A549 (cell line): ENCODE data around the gene CAMSAP1. TPM values are rescaled to one million over a fixed set of nuclear protein-coding genes. Genes with fewer than 3 reads are reported as not detected.

Experiments
- ATAC-seq, 2 experiments: fragments of 200-7000 bp in 1 of 2; fragments of >200 bp in 1 of 2; cut with Nextera tagmentation in 1 of 2; cut with Tn5 transposase in 1 of 2; 3 replicates each; pipeline versions ENCODE4 v1.8.0 to v1.9.1; 2018 to 2020; ENCODE audit warnings: mild to moderate bottlenecking in 1 of 2, moderate library complexity in 1 of 2
- CTCF ChIA-PET: fragments of 300-600 bp; sonication (Branson Sonifier 250); formaldehyde crosslinking; extraction: SDS; loops from one replicate; lab custom pipeline; 2021; ENCODE audit warnings: antibody characterized with exemption, inconsistent platforms; lab: Yijun Ruan, JAX
- POLR2A ChIA-PET: fragments of 350-600 bp; formaldehyde crosslinking; extraction: SDS; loops from one replicate; lab custom pipeline; 2021; ENCODE audit warnings: antibody characterized with exemption, inconsistent platforms; lab: Yijun Ruan, JAX
- DNase-seq, 2 experiments: peaks; one replicate each; pipeline versions ENCODE4 v3.0.0 to v3.0.0-alpha.2; 2011 to 2016; ENCODE audit warnings: low read depth in 1 of 2, low spot score in 1 of 2
- FAIRE-seq: peaks from 2 replicates; lab custom pipeline; 2011; peaks lifted over from hg19 to GRCh38; lab: Jason Lieb, UNC
- H3K27ac ChIP-seq, 2 experiments: fragments of >200 bp; sonication (Bioruptor Twin); formaldehyde crosslinking; 3 replicates each; pipeline ENCODE4 v1.5.1; 2016 to 2017
- H3K4me1 ChIP-seq: fragments of >200 bp; sonication (Bioruptor Twin); formaldehyde crosslinking; 3 replicates; pipeline ENCODE4 v1.6.1; 2016
- H3K4me2 ChIP-seq: fragments of >200 bp; sonication (Bioruptor Twin); formaldehyde crosslinking; 3 replicates; pipeline ENCODE4 v1.6.1; 2016
- H3K4me3 ChIP-seq: fragments of >200 bp; sonication (Bioruptor Twin); formaldehyde crosslinking; 3 replicates; pipeline ENCODE4 v1.5.1; 2016
- H3K9me3 ChIP-seq: fragments of >200 bp; sonication (Bioruptor Twin); formaldehyde crosslinking; 3 replicates; pipeline ENCODE4 v1.6.1; 2016
- CEBPB ChIP-seq, 2 experiments: fragments of >200 bp in 1 of 2; sonication (Bioruptor Twin) in 1 of 2; formaldehyde crosslinking in 1 of 2; IDR thresholded peaks; 2 replicates each; pipeline ENCODE4 v1.6.1; 2012 to 2016
- CHD2 ChIP-seq: fragments of 150-350 bp; IDR thresholded peaks from 2 replicates; pipeline ENCODE4 v1.6.1; 2014; ENCODE audit warnings: low read length; ENCODE audit not compliant: partially characterized antibody
- EHF ChIP-seq: fragments of 250-450 bp; sonication (Bioruptor Pico); IDR thresholded peaks from 2 replicates; pipeline ENCODE4 v1.5.0; 2020; ENCODE audit warnings: mild to moderate bottlenecking
- ESRRA ChIP-seq: fragments of 150-350 bp; IDR thresholded peaks from 2 replicates; pipeline ENCODE4 v1.6.1; 2014; ENCODE audit warnings: mild to moderate bottlenecking, low read length, borderline replicate concordance
- FOXS1 ChIP-seq: fragments of 250-450 bp; sonication (Bioruptor Pico); IDR thresholded peaks from 2 replicates; pipeline ENCODE4 v1.5.0; 2020; ENCODE audit warnings: mild to moderate bottlenecking, moderate library complexity
- HOXA7 ChIP-seq: fragments of 250-450 bp; sonication (Bioruptor Pico); IDR thresholded peaks from 2 replicates; pipeline ENCODE4 v1.5.0; 2020; ENCODE audit warnings: mild to moderate bottlenecking, moderate library complexity
- HOXB13 ChIP-seq: fragments of 250-450 bp; sonication (Bioruptor Pico); IDR thresholded peaks from 2 replicates; pipeline ENCODE4 v1.5.0; 2020; ENCODE audit warnings: low read depth, mild to moderate bottlenecking, moderate library complexity
- HOXB5 ChIP-seq: fragments of 250-450 bp; sonication (Bioruptor Pico); IDR thresholded peaks from 2 replicates; pipeline ENCODE4 v1.5.0; 2020; ENCODE audit warnings: mild to moderate bottlenecking, moderate library complexity
- KDM5A ChIP-seq: fragments of 200-600 bp; sonication (generic); IDR thresholded peaks from 2 replicates; pipeline ENCODE4 v1.6.1; 2016; ENCODE audit warnings: antibody characterized with exemption, mild to moderate bottlenecking
- MAFK ChIP-seq: fragments of 450-650 bp; IDR thresholded peaks from 2 replicates; pipeline ENCODE4 v1.6.1; 2014; ENCODE audit not compliant: partially characterized antibody
- MYC ChIP-seq: IDR thresholded peaks from 2 replicates; pipeline ENCODE4 v1.6.1; 2012; ENCODE audit warnings: mild to moderate bottlenecking, inconsistent platforms, low read length, improper control_type of control experiment, borderline replicate concordance
- NPAS2 ChIP-seq: fragments of 250-450 bp; sonication (Bioruptor Pico); IDR thresholded peaks from 2 replicates; pipeline ENCODE4 v1.8.0; 2022; ENCODE audit warnings: mild to moderate bottlenecking, moderate library complexity, borderline replicate concordance
- RAD21 ChIP-seq, 2 experiments: fragments of >200 bp in 1 of 2; sonication (Bioruptor Twin) in 1 of 2; formaldehyde crosslinking in 1 of 2; IDR thresholded peaks in 1 of 2; conservative IDR thresholded peaks in 1 of 2; 2 replicates in 1 of 2; 3 replicates in 1 of 2; pipeline ENCODE4 v1.6.1; 2012 to 2018; ENCODE audit warnings: inconsistent platforms in 1 of 2
- TFCP2L1 ChIP-seq: fragments of 250-450 bp; sonication (Bioruptor Pico); IDR thresholded peaks from 2 replicates; pipeline ENCODE4 v1.5.0; 2021; ENCODE audit warnings: mild to moderate bottlenecking
- TP53 ChIP-seq: fragments of 250-450 bp; sonication (Bioruptor Pico); IDR thresholded peaks from 2 replicates; pipeline ENCODE4 v1.5.0; 2021; ENCODE audit warnings: mild to moderate bottlenecking, moderate library complexity
- ZC3H11A ChIP-seq: fragments of 450-650 bp; IDR thresholded peaks from 2 replicates; pipeline ENCODE4 v1.6.1; 2014; ENCODE audit warnings: antibody characterized with exemption, mild to moderate bottlenecking
- ZSCAN20 ChIP-seq: fragments of 250-450 bp; sonication (Bioruptor Pico); IDR thresholded peaks from 2 replicates; pipeline ENCODE4 v1.8.0; 2022; ENCODE audit warnings: mild to moderate bottlenecking, moderate library complexity
- WGBS: methylation state at CpG from one replicate; pipeline ENCODE4 v1.1.6; 2017; ENCODE audit errors: missing lambda C conversion rate; 5-methylcytosine and 5-hydroxymethylcytosine counted together
- polyA plus RNA-seq, 4 experiments: library from polyadenylated mRNA; depleted of rRNA in 3 of 4; stranded (reverse); fragments of >200 nt; fragmentation: RNase III in 1 of 4; extraction: RNeasy Plus Mini Kit Qiagen cat#74134 plus additional on column Dnase treatment in 1 of 4; gene quantifications; 2 replicates in 3 of 4; 3 replicates in 1 of 4; pipeline ENCODE4 v1.2.3, GENCODE V29; 2011 to 2017
- TF ChIP-seq, protein P1 (sequence below): IDR thresholded peaks from 2 replicates; pipeline ENCODE4 v1.6.1; 2012
- TF ChIP-seq, protein P2 (sequence below): fragments of >200 bp; sonication (Bioruptor Twin); formaldehyde crosslinking; IDR thresholded peaks from 3 replicates; pipeline ENCODE4 v1.6.1; 2016
- TF ChIP-seq, protein P3 (sequence below): IDR thresholded peaks from 2 replicates; pipeline ENCODE4 v1.6.1; 2012
- TF ChIP-seq, protein P4 (sequence below): fragments of >200 bp; sonication (Bioruptor Twin); formaldehyde crosslinking; IDR thresholded peaks from 3 replicates; pipeline ENCODE4 v1.5.1; 2016
- TF ChIP-seq, protein P5 (sequence below): fragments of 150-350 bp; IDR thresholded peaks from 2 replicates; pipeline ENCODE4 v1.6.1; 2014; ENCODE audit warnings: low read depth, mild to moderate bottlenecking, low read length

Gene CAMSAP1
- polyA plus RNA-seq, 2 of the 4 experiments (the other 2 are of a cell fraction) = 8.6 to 15.0 TPM

DNA sequence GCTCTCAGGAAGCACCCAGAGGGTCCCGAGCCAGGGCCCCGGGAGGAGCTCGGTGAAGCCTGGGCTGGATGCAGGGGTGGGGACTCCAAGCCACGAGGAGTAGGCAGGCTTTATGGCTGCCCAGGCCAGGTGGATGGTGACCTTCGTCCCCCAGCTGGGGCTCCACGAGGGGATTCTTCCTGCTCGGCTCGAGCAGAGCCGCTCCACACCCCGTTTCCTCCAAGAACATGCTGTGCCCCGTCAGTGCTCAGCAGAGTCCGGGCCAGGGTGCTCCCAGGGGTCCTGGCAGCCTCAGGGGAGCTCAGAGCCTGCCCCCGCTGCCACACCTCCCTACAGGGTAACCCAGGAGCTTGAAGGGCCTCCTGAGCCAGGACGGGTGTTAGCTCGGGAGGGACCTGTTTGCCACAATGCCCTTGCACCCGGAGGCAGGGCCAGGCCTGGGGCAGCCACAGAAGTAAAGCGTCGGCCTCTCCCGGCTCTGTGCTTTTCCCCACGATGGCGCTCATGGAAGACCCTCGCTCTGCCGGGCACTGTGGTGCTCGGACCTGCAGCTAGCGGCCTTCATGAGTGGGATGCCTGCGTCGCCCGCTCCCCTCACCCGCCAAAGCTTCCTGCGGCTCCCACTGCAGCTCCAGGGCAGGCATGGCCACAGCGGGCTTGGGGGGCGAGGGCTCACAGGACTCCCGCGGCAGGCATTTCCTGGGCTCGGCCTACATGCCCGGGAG is 118.6 kb downstream of the CAMSAP1 start:
- TF ChIP-seq MAFK (no peak), KDM5A (no peak), EHF (CRISPR knock-in tag) (no peak), ESRRA (no peak), HOXB5 (CRISPR knock-in tag) (no peak), TP53 (no peak), CEBPB (IDR thresholded peaks at IDR 0.05) (no peak), HOXA7 (CRISPR knock-in tag) (no peak), RAD21 (conservative IDR thresholded peaks at IDR 0.05 in 1 of 2, IDR thresholded peaks at IDR 0.05 in 1 of 2) (no peak), CHD2 (no peak), FOXS1 (CRISPR knock-in tag) (no peak), ZC3H11A (no peak), HOXB13 (CRISPR knock-in tag) (no peak), MYC (no peak), ZSCAN20 (CRISPR knock-in tag) (no peak), NPAS2 (CRISPR knock-in tag) (no peak)
- TF ChIP-seq, protein P1, sequence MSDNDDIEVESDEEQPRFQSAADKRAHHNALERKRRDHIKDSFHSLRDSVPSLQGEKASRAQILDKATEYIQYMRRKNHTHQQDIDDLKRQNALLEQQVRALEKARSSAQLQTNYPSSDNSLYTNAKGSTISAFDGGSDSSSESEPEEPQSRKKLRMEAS = no peak
- TF ChIP-seq, protein P2, sequence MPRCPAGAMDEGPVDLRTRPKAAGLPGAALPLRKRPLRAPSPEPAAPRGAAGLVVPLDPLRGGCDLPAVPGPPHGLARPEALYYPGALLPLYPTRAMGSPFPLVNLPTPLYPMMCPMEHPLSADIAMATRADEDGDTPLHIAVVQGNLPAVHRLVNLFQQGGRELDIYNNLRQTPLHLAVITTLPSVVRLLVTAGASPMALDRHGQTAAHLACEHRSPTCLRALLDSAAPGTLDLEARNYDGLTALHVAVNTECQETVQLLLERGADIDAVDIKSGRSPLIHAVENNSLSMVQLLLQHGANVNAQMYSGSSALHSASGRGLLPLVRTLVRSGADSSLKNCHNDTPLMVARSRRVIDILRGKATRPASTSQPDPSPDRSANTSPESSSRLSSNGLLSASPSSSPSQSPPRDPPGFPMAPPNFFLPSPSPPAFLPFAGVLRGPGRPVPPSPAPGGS = no peak
- TF ChIP-seq, protein P3, sequence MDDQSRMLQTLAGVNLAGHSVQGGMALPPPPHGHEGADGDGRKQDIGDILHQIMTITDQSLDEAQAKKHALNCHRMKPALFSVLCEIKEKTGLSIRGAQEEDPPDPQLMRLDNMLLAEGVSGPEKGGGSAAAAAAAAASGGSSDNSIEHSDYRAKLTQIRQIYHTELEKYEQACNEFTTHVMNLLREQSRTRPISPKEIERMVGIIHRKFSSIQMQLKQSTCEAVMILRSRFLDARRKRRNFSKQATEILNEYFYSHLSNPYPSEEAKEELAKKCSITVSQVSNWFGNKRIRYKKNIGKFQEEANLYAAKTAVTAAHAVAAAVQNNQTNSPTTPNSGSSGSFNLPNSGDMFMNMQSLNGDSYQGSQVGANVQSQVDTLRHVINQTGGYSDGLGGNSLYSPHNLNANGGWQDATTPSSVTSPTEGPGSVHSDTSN = no peak
- TF ChIP-seq, protein P4, sequence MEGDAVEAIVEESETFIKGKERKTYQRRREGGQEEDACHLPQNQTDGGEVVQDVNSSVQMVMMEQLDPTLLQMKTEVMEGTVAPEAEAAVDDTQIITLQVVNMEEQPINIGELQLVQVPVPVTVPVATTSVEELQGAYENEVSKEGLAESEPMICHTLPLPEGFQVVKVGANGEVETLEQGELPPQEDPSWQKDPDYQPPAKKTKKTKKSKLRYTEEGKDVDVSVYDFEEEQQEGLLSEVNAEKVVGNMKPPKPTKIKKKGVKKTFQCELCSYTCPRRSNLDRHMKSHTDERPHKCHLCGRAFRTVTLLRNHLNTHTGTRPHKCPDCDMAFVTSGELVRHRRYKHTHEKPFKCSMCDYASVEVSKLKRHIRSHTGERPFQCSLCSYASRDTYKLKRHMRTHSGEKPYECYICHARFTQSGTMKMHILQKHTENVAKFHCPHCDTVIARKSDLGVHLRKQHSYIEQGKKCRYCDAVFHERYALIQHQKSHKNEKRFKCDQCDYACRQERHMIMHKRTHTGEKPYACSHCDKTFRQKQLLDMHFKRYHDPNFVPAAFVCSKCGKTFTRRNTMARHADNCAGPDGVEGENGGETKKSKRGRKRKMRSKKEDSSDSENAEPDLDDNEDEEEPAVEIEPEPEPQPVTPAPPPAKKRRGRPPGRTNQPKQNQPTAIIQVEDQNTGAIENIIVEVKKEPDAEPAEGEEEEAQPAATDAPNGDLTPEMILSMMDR = no peak
- H3K4me3 ChIP-seq = no peak overlapping the region
- CTCF ChIA-PET = interaction anchor here (0.8 to 2.4 kb wide), 9 partner anchors 9 to 188 kb away, joined by 3 to 11 read pairs (median 3); no protein-coding TSS in a partner anchor
- no peak overlapping the region for H3K27ac ChIP-seq
- ATAC-seq (no peak), FAIRE-seq (no peak), DNase-seq (no peak)
- no peaks in the 10 kb centered on the region for H3K4me1 ChIP-seq
- 59% methylated on average over 24 of the region's 36 CpGs for WGBS
- H3K4me2 ChIP-seq = no peak overlapping the region
- no peaks in the 10 kb centered on the region for H3K9me3 ChIP-seq
- POLR2A ChIA-PET = no interaction called here

DNA sequence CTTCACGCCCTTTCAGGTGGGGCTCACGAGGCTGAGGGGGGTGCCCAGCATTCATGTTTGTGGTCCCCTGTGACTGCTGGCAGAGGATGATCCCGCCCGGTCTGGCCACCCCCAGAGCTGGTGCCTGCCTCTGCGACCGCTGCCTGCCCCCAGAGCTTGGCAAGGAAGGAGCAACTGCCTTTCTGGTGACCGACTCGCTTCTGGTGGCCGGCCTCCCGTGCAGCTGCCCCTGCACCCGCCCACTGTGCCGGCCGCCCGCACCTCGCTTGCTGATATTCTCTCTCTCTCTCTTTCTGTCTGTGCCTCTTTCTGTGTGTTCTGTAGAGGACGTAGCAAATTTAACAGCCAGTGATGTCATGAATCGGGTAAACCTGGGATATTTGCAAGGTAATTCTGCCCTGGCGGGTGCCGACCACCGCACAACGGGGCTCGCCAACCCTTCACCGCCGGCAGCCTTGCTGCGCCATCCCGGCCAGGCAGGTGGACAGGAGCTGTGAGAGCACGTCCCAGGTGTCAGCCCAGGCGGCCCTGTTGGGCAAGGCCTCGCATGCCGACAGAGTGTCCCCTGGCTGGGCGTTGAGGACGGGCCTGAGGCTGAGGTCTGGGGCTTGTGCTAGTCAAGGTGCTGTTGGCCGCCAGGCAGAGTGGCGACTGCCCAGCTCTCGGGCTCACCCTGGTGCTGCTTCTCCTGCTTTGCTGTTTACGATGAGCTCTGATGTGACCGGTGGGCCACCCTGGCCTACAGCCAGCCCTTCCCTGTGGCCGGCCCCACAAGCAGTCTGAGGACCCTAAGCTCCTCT is 119.4 kb downstream of the CAMSAP1 start:
- Histone ChIP-seq H3K27ac (no peak overlapping the region), H3K9me3 (no peaks in the 10 kb centered on the region), H3K4me2 (no peak overlapping the region), H3K4me3 (no peak overlapping the region), H3K4me1 (no peaks in the 10 kb centered on the region)
- ChIA-PET CTCF (interaction anchor here (0.8 to 2.4 kb wide), 9 partner anchors 10 to 185 kb away, joined by 3 to 11 read pairs (median 4); no protein-coding TSS in a partner anchor), POLR2A (no interaction called here)
- TF ChIP-seq TFCP2L1 (CRISPR knock-in tag) (no peak), FOXS1 (CRISPR knock-in tag) (no peak)
- TF ChIP-seq, protein P5, sequence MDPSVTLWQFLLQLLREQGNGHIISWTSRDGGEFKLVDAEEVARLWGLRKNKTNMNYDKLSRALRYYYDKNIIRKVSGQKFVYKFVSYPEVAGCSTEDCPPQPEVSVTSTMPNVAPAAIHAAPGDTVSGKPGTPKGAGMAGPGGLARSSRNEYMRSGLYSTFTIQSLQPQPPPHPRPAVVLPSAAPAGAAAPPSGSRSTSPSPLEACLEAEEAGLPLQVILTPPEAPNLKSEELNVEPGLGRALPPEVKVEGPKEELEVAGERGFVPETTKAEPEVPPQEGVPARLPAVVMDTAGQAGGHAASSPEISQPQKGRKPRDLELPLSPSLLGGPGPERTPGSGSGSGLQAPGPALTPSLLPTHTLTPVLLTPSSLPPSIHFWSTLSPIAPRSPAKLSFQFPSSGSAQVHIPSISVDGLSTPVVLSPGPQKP = no peak
- 78% methylated on average over 27 of the region's 38 CpGs for WGBS
- DNase-seq (no peak), FAIRE-seq (no peak), ATAC-seq (no peak)
